Right ventricle myocardium inferior (tissue), 1 donor: ENCODE measurements around the gene FGL2. TPM values are rescaled to one million over a fixed set of nuclear protein-coding genes. Genes with fewer than 3 reads are reported as not detected.
"Not testable (repeated sequence)": the region's sequence is repeated elsewhere in the genome, so short reads cannot be mapped to it uniquely, and the experiment has no call there.

Source experiments
- ATAC-seq: fragments of 200-7000 bp; cut with Tn5 transposase; one replicate; pipeline ENCODE4 v1.9.1; 2020; ENCODE audit warnings: mild to moderate bottlenecking, moderate library complexity
- DNase-seq: peaks from one replicate; pipeline ENCODE4 v3.0.0; 2021; ENCODE audit errors: missing footprints
- intact Hi-C: fragments of 100-400 bp; cut with DNase I; formaldehyde crosslinking; loops from one replicate; pipeline ENCODE4 v1.11.0; 2022
- total RNA-seq: library from RNA; stranded (reverse); fragmentation: NEBNext Ultra II Directional; extraction: Animal tissue kit (Norgen Biotek cat#: 25700); gene quantifications from one replicate; pipeline ENCODE4 v1.2.1, GENCODE V29; 2021
- donor health status: DM: no; HTN: yes; CAD: no; lungs with severe emphysema.

FGL2 gene
- total RNA-seq, 1 donor from 2014 or later: 13.0 TPM

GRCh38 chr7:77175274-77175800 lies 24.3 kb downstream of the FGL2 start:
- intact Hi-C loops, ATAC-seq: not testable (repeated sequence)

GRCh38 chr7:77174418-77174817 lies 25.2 kb downstream of the FGL2 start:
- intact Hi-C loops, ATAC-seq, DNase-seq: not testable (repeated sequence)

More at GRCh38 chr7:77175274-77175800, 24.3 kb downstream of the FGL2 start:
- not testable (repeated sequence) for DNase-seq

- DNase-seq: not testable (repeated sequence)
Observed at GRCh38 chr7:77172437-77173172, 27.0 kb downstream of the FGL2 start.

GRCh38 chr7:77171073-77171472 lies 28.5 kb downstream of the FGL2 start:
- ATAC-seq, intact Hi-C loops, DNase-seq: not testable (repeated sequence)

More at GRCh38 chr7:77172437-77173172, 27.0 kb downstream of the FGL2 start:
- ATAC-seq, intact Hi-C loops: not testable (repeated sequence)

- DNase-seq: no peak
- intact Hi-C loops: no loop called here
- no peak for ATAC-seq
Observed at GRCh38 chr7:77157446-77157845, 42.2 kb downstream of the FGL2 start.

- intact Hi-C loops, DNase-seq, ATAC-seq: not testable (repeated sequence)
Observed at GRCh38 chr7:77157034-77157433, 42.6 kb downstream of the FGL2 start.

- intact Hi-C loops, ATAC-seq, DNase-seq: not testable (repeated sequence)
Observed at GRCh38 chr7:77155601-77156377, 43.8 kb downstream of the FGL2 start.

- intact Hi-C loops, DNase-seq, ATAC-seq: not testable (repeated sequence)
Observed at GRCh38 chr7:77154917-77155464, 44.6 kb downstream of the FGL2 start.

GRCh38 chr7:77152232-77152631 lies 47.4 kb downstream of the FGL2 start:
- ATAC-seq, intact Hi-C loops, DNase-seq: not testable (repeated sequence)

Other genes with a start within 250 kb of the FGL2 start
- gene SPDYE17, start 167.5 kb downstream of the FGL2 start, total RNA-seq: not detected
- gene SPDYE18, start 137.3 kb downstream of the FGL2 start, total RNA-seq: 0.41 TPM
- gene CCDC146, start 77.2 kb downstream of the FGL2 start, total RNA-seq: 11.0 TPM
- 7.3 TPM for gene GSAP, start 216.5 kb upstream of the FGL2 start, total RNA-seq